ENCODE results near the gene PRPSAP1.

Gene PRPSAP1

DNA sequence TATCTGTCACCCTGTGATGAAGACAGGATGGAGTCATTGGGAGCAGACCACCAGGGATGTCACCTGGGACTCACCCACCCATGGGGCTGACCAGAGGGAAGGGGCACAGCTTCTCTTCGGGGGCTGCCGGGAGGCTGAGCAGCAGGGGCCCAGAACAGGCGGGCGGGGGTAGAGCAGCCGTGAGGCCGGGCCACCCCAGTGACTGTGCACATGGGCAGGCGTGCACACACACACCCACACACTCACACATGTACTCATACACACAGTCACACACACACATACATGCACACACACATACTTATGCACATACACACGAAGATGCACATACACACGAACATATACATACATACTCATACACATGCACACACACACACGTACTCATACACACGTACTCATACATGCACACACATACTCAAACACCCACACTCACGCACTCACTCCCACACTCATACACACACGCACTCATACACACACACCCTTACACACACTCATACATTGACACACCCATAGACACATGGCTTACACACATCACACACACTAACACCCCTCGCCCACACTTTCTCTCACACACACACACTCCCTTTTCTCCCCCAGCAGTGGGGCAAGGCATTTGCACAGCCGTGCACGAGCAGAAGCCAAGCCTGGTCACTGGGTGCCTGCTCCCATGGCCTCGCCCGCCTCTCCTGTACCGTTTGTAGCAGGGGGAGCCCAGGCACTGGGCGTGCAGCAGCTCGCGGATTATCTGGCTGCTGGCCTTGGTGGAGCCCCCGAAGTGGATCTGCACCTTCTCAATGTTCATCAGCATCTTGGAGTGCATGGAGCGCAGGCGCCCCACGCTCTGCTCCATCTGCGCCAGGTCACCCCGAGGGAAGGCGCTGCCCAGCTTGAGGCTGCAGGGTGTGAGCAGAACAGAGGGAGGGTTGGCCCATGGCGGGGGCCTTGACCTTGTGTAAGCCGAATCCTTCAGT is 76.1 kb downstream of the PRPSAP1 start:
- H3F3A ChIP-seq (ENCODE audit: insufficient read depth, low read length): peaks cover 18% of the 10 kb centered on the region
- no peak overlapping the region for H3K9ac ChIP-seq (ENCODE audit: low read length)
- no peaks in the 10 kb centered on the region for H3K27me3 ChIP-seq (replicated peaks; ENCODE audit: insufficient read depth, low read length)
- no peaks in the 10 kb centered on the region for H4K20me1 ChIP-seq (ENCODE audit: insufficient read depth, low read length)
- H3K36me3 ChIP-seq (replicated peaks; ENCODE audit: insufficient read depth, low read length): no peaks in the 10 kb centered on the region
- no peaks in the 10 kb centered on the region for H3K9me2 ChIP-seq (replicated peaks; ENCODE audit: insufficient read depth, low read length)
- no peak for TF ChIP-seq EZH2 (optimal IDR thresholded peaks at IDR 0.05; ENCODE audit: low read depth, low read length)
- TF ChIP-seq, protein P1, sequence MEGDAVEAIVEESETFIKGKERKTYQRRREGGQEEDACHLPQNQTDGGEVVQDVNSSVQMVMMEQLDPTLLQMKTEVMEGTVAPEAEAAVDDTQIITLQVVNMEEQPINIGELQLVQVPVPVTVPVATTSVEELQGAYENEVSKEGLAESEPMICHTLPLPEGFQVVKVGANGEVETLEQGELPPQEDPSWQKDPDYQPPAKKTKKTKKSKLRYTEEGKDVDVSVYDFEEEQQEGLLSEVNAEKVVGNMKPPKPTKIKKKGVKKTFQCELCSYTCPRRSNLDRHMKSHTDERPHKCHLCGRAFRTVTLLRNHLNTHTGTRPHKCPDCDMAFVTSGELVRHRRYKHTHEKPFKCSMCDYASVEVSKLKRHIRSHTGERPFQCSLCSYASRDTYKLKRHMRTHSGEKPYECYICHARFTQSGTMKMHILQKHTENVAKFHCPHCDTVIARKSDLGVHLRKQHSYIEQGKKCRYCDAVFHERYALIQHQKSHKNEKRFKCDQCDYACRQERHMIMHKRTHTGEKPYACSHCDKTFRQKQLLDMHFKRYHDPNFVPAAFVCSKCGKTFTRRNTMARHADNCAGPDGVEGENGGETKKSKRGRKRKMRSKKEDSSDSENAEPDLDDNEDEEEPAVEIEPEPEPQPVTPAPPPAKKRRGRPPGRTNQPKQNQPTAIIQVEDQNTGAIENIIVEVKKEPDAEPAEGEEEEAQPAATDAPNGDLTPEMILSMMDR (IDR thresholded peaks at IDR 0.05; ENCODE audit: low read length): no peak
- TF ChIP-seq EZH2phosphoT487 (IDR thresholded peaks at IDR 0.05; ENCODE audit: low read length): no peak
- H3K4me2 ChIP-seq (ENCODE audit: low read depth, low read length): no peak overlapping the region
- no peak overlapping the region for H3K4me3 ChIP-seq (ENCODE audit: low read length)
- H3K9me3 ChIP-seq (replicated peaks; ENCODE audit: insufficient read depth, low read length): no peaks in the 10 kb centered on the region
- H3K4me1 ChIP-seq (ENCODE audit: low read length): no peaks in the 10 kb centered on the region
- H2AFZ ChIP-seq (ENCODE audit: low read length): no peak overlapping the region
- H3K27ac ChIP-seq (ENCODE audit: low read length): no peak overlapping the region
- no peak for DNase-seq
- H3K79me2 ChIP-seq (ENCODE audit: low read length): no peaks in the 10 kb centered on the region

- H3K4me1 ChIP-seq (ENCODE audit: low read length): 0 out of 2 replicates have a peak, but pooled peaks cover 3% of the 10 kb centered on the region
- peaks cover 27% of the 10 kb centered on the region for H3F3A ChIP-seq (ENCODE audit: insufficient read depth, low read length)
- H3K79me2 ChIP-seq (ENCODE audit: low read length): no peaks in the 10 kb centered on the region
- H3K27me3 ChIP-seq (replicated peaks; ENCODE audit: insufficient read depth, low read length): no peaks in the 10 kb centered on the region
- H4K20me1 ChIP-seq (ENCODE audit: insufficient read depth, low read length): no peaks in the 10 kb centered on the region
- no peak overlapping the region for H3K27ac ChIP-seq (ENCODE audit: low read length)
- H3K9me2 ChIP-seq (replicated peaks; ENCODE audit: insufficient read depth, low read length): no peaks in the 10 kb centered on the region
- DNase-seq: no peak
- H3K36me3 ChIP-seq (replicated peaks; ENCODE audit: insufficient read depth, low read length): no peaks in the 10 kb centered on the region
- H3K9ac ChIP-seq (ENCODE audit: low read length): no peak overlapping the region
- TF ChIP-seq, protein P1 (IDR thresholded peaks at IDR 0.05; ENCODE audit: low read length): no peak
- no peak for TF ChIP-seq EZH2phosphoT487 (IDR thresholded peaks at IDR 0.05; ENCODE audit: low read length)
- TF ChIP-seq EZH2 (optimal IDR thresholded peaks at IDR 0.05; ENCODE audit: low read depth, low read length): no peak
- no peak overlapping the region for H2AFZ ChIP-seq (ENCODE audit: low read length)
- no peaks in the 10 kb centered on the region for H3K9me3 ChIP-seq (replicated peaks; ENCODE audit: insufficient read depth, low read length)
- H3K4me2 ChIP-seq (ENCODE audit: low read depth, low read length): no peak overlapping the region
- H3K4me3 ChIP-seq (ENCODE audit: low read length): no peak overlapping the region
Observed at GRCh38 chr17:76276461-76277299, 77.0 kb downstream of the PRPSAP1 start.

DNA sequence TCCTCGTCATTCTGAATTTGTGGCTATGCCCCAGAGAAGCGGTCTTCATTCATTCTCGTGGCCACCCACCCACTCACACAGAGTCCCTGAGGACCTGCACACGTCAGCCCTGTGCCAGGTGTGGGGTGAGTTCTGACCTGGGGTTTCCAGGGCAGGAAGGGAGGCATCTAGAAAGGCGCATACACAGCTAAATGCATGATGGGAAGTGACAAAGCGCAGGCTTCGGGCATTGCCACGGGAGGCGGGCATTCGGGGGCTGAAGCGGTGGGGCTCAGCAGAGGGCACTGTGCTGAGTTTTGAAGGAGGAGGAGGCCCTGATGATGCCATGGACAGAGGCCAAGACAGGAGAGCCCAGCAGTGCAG is 77.7 kb downstream of the PRPSAP1 start:
- 0 out of 2 replicates have a peak, but pooled peaks cover 4% of the 10 kb centered on the region for H3K4me1 ChIP-seq (ENCODE audit: low read length)
- no peak for DNase-seq
- H3K9ac ChIP-seq (ENCODE audit: low read length): no peak overlapping the region
- H4K20me1 ChIP-seq (ENCODE audit: insufficient read depth, low read length): no peaks in the 10 kb centered on the region
- no peaks in the 10 kb centered on the region for H3K9me3 ChIP-seq (replicated peaks; ENCODE audit: insufficient read depth, low read length)
- H3K9me2 ChIP-seq (replicated peaks; ENCODE audit: insufficient read depth, low read length): no peaks in the 10 kb centered on the region
- H3F3A ChIP-seq (ENCODE audit: insufficient read depth, low read length): peaks cover 34% of the 10 kb centered on the region
- no peak overlapping the region for H2AFZ ChIP-seq (ENCODE audit: low read length)
- H3K27ac ChIP-seq (ENCODE audit: low read length): no peak overlapping the region
- H3K79me2 ChIP-seq (ENCODE audit: low read length): no peaks in the 10 kb centered on the region; the same call in 1 of the 2 replicates
- no peak overlapping the region for H3K4me2 ChIP-seq (ENCODE audit: low read depth, low read length)
- no peaks in the 10 kb centered on the region for H3K27me3 ChIP-seq (replicated peaks; ENCODE audit: insufficient read depth, low read length)
- TF ChIP-seq, protein P1 (IDR thresholded peaks at IDR 0.05; ENCODE audit: low read length): no peak
- TF ChIP-seq EZH2phosphoT487 (IDR thresholded peaks at IDR 0.05; ENCODE audit: low read length): no peak
- no peak for TF ChIP-seq EZH2 (optimal IDR thresholded peaks at IDR 0.05; ENCODE audit: low read depth, low read length)
- no peak overlapping the region for H3K4me3 ChIP-seq (ENCODE audit: low read length)
- H3K36me3 ChIP-seq (replicated peaks; ENCODE audit: insufficient read depth, low read length): no peaks in the 10 kb centered on the region

Measured in MM.1S (cell line).